HG02870 (cell line): ENCODE data around the gene SV2B.
"Not testable (repeated sequence)": the region's sequence is repeated elsewhere in the genome, so short reads cannot be mapped to it uniquely, and the experiment has no call there.

ENCODE experiments used
- ATAC-seq: cut with Tn5 transposase; IDR thresholded peaks from one replicate; pipeline ENCODE4 v1.9.1; 2021; ENCODE audit warnings: mild to moderate bottlenecking, moderate library complexity; ENCODE audit not compliant: unreplicated experiment

Gene SV2B

GRCh38 chr15:91099995-91100813 is at the start of gene SV2B:
Gene SV2B, plus strand, starts transcription at chr15:91100257. Its CDS starts 126,007 bp downstream, at chr15:91226264.
- peak; percentile 58 for ATAC-seq

GRCh38 chr15:91051248-91051647 is 48.8 kb upstream of the SV2B start:
- no peak for ATAC-seq

GRCh38 chr15:91054816-91055215 is 45.2 kb upstream of the SV2B start:
- ATAC-seq = no peak

GRCh38 chr15:91055548-91056331 is 44.3 kb upstream of the SV2B start:
- no peak for ATAC-seq

- no peak for ATAC-seq
Observed at GRCh38 chr15:91061230-91061629, 38.8 kb upstream of the SV2B start.

- ATAC-seq = no peak
Observed at GRCh38 chr15:91061997-91062396, 38.1 kb upstream of the SV2B start.

GRCh38 chr15:91065505-91065904 is 34.6 kb upstream of the SV2B start:
- ATAC-seq = no peak

GRCh38 chr15:91067036-91067435 is 33.0 kb upstream of the SV2B start:
- no peak for ATAC-seq

- no peak for ATAC-seq
Observed at GRCh38 chr15:91068436-91068835, 31.6 kb upstream of the SV2B start.

- no peak for ATAC-seq
Observed at GRCh38 chr15:91068966-91069365, 31.1 kb upstream of the SV2B start.

GRCh38 chr15:91070872-91071271 is 29.2 kb upstream of the SV2B start:
- no peak for ATAC-seq

GRCh38 chr15:91072161-91072560 is 27.9 kb upstream of the SV2B start:
- ATAC-seq = no peak

- ATAC-seq = no peak
Observed at GRCh38 chr15:91073077-91073476, 27.0 kb upstream of the SV2B start.

- no peak for ATAC-seq
Observed at GRCh38 chr15:91073768-91074167, 26.3 kb upstream of the SV2B start.

GRCh38 chr15:91075739-91076138 is 24.3 kb upstream of the SV2B start:
- ATAC-seq = no peak

- no peak for ATAC-seq
Observed at GRCh38 chr15:91077029-91077428, 23.0 kb upstream of the SV2B start.

GRCh38 chr15:91093866-91094265 is 6.2 kb upstream of the SV2B start:
- not testable (repeated sequence) for ATAC-seq

- ATAC-seq = no peak
Observed at GRCh38 chr15:91098451-91098850, 1.6 kb upstream of the SV2B start.

GRCh38 chr15:91099616-91099994 is 452 bp upstream of the SV2B start:
- peak; percentile 27 for ATAC-seq

GRCh38 chr15:91100814-91101607 is 954 bp downstream of the SV2B start:
- no peak for ATAC-seq

GRCh38 chr15:91101608-91101920 is 1.5 kb downstream of the SV2B start:
- ATAC-seq = no peak
